ENCODE results near the gene LRRTM2. TPM values are rescaled to one million over a fixed set of nuclear protein-coding genes. Genes with fewer than 3 reads are reported as not detected.

Gene LRRTM2
- total and polyA plus RNA-seq, 10 of the 15 experiments (the other 5 are each of a cell fraction or from before 2014, with no cell fraction given): 0.04 to 0.14 (median 0.06) TPM; not detected in 2

DNA sequence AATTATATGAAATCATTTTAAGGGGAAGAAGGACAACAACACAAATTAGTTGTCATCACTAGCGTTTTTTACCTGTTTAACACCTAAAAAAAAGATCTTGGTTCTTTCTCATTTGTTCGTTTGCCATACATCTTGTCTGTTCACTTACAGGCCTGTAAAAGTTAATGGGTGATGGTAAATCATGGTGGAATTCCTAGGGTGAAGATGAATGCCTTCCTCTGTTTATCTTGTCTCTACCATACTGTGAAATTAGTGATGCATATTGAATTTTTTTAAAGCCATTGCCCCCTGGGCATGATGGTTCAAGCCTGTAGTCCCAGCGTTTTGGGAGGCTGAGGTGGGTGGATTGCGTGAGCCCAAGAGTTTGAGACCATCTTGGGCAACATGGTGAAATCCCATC is 46.6 kb downstream of the LRRTM2 start (continued):
- no peak for TF ChIP-seq ZBTB40 (IDR thresholded peaks at IDR 0.05; ENCODE audit: borderline replicate concordance)
- TF ChIP-seq LARP7 (IDR thresholded peaks at IDR 0.05): no peak
- TF ChIP-seq, protein P1, sequence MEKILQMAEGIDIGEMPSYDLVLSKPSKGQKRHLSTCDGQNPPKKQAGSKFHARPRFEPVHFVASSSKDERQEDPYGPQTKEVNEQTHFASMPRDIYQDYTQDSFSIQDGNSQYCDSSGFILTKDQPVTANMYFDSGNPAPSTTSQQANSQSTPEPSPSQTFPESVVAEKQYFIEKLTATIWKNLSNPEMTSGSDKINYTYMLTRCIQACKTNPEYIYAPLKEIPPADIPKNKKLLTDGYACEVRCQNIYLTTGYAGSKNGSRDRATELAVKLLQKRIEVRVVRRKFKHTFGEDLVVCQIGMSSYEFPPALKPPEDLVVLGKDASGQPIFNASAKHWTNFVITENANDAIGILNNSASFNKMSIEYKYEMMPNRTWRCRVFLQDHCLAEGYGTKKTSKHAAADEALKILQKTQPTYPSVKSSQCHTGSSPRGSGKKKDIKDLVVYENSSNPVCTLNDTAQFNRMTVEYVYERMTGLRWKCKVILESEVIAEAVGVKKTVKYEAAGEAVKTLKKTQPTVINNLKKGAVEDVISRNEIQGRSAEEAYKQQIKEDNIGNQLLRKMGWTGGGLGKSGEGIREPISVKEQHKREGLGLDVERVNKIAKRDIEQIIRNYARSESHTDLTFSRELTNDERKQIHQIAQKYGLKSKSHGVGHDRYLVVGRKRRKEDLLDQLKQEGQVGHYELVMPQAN (conservative IDR thresholded peaks at IDR 0.05): no peak

Measured in GM12878 (cell line).